Nephron (organoid): ENCODE results near the gene ZNF717.
A peak's percentile ranks its signal among the peaks of the same experiment; 100 is the strongest.
"Not testable (repeated sequence)": the region's sequence is repeated elsewhere in the genome, so short reads cannot be mapped to it uniquely, and the experiment has no call there.

ENCODE experiments used
- H3K27ac Mint-ChIP-seq, 3 experiments: 2 replicates each; pipeline ENCODE4 v1.8.0; 2020; ENCODE audit warnings: mixed read lengths in 3 of 3, mild to moderate bottlenecking in 2 of 3, moderate library complexity in 1 of 3
- H3K27me3 Mint-ChIP-seq: 2 replicates; pipeline ENCODE4 v1.8.0; 2021; ENCODE audit warnings: low read depth, mild to moderate bottlenecking, moderate library complexity, mixed read lengths
- H3K36me3 Mint-ChIP-seq: 2 replicates; pipeline ENCODE4 v1.8.0; 2020; ENCODE audit warnings: low read depth, mixed read lengths
- H3K4me1 Mint-ChIP-seq: 2 replicates; pipeline ENCODE4 v1.8.0; 2020; ENCODE audit warnings: mixed read lengths
- H3K4me3 Mint-ChIP-seq, 3 experiments: 2 replicates each; pipeline ENCODE4 v1.8.0; 2020; ENCODE audit warnings: mild to moderate bottlenecking in 3 of 3, mixed read lengths in 3 of 3, moderate library complexity in 2 of 3
- H3K9me3 Mint-ChIP-seq: 2 replicates; pipeline ENCODE4 v1.8.0; 2020; ENCODE audit warnings: mixed read lengths
- TF ChIP-seq, protein P1 (sequence below), 3 experiments: fragments of 200-600 bp; sonication (generic); IDR thresholded peaks; one replicate each; pipeline ENCODE4 v1.5.0; 2021; ENCODE audit warnings: antibody characterized with exemption in 3 of 3; ENCODE audit not compliant: unreplicated experiment in 3 of 3

The ZNF717 gene

DNA sequence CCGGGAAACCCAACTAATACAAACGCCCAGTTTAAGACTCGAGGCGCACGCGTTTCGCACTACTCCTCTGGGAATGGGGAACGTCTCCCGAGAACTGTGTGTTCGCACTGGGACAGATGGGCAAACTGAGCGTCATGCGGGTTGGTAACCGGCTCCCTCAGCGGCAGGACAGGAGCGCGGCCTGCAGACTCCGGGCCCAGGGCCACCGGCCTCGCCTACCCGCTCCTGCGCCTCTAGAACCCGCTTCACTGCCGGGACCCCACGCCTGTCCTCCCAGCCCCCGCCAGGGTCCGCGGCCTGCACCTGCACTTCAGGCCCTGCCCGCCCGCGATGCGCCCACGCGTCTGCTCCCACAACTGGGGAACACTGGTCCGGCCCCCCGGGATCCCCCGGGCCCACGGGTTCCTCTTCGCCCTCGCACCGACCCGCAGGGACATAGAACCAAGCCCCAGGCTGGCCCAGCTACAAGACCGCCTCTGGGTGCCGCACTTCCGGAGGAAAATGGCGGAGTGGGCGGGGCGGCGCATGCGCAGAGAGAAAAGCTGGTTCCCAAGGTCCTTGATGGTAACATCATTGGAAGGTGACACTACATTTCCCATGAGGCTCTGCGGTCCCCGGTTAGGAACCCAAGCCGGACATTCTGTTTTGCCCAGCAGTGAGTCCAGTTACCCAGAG is at the start of gene ZNF717:
Gene ZNF717, minus strand, starts transcription at position 469 of the 675 bp plus-strand sequence. CDS start 2,187 bp downstream, outside the sequence.
- Mint-ChIP-seq H3K4me3 (peak within 1 kb of the TSS; percentile 84 to 90 (median 88)), H3K27ac (peak within 1 kb of the TSS in 2 of 3 experiments; percentile 80 to 88), H3K9me3 (peaks cover 48% of the 10 kb centered on the region), H3K36me3 (peaks cover 32% of the 10 kb centered on the region)
- not testable (repeated sequence) for H3K27me3 Mint-ChIP-seq, H3K4me1 Mint-ChIP-seq

DNA sequence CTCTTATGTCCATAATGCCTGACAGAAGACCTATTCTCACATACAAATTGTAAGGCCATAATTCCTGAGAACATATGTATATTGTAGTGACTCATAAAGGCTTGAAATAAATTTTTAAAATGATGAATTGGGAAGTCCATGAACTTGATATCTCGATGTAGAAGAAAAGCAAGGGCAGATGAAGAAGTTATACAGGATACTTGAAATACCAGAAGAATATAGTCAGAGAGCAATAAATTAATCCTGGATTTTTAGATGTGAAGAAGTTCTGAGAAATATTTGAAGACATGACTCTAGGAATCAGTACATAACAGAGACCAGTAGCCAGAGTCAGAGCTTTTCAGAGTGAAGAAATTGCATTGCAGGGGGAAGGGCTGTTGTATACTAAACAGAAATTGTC is 45.7 kb upstream of the ZNF717 start:
- not testable (repeated sequence) for H3K27me3 Mint-ChIP-seq, H3K27ac Mint-ChIP-seq, H3K4me1 Mint-ChIP-seq, H3K4me3 Mint-ChIP-seq, H3K36me3 Mint-ChIP-seq
- peaks cover 14% of the 10 kb centered on the region for H3K9me3 Mint-ChIP-seq

DNA sequence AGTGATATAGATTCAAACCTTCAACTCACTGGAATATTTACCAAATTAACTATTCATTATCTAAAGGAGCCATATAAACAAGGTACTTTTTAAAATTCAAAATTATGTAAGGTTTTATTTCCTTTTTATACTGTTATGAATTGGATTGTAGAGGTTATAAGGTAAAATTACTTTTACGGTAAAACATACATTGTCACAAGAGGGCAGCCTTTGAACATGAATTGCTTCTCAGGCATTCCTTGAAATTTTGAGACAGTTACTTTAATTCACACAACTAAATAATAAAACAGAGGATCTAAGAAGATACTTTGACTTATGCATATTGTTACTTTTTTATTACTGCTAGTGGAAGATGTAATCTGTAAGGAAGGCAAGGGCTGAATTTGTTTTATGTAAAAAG is 32.7 kb upstream of the ZNF717 start:
- H3K9me3 Mint-ChIP-seq, H3K4me3 Mint-ChIP-seq, H3K36me3 Mint-ChIP-seq, H3K27ac Mint-ChIP-seq, H3K27me3 Mint-ChIP-seq: not testable (repeated sequence)
- H3K4me1 Mint-ChIP-seq: peaks cover 12% of the 10 kb centered on the region
- TF ChIP-seq, protein P1, sequence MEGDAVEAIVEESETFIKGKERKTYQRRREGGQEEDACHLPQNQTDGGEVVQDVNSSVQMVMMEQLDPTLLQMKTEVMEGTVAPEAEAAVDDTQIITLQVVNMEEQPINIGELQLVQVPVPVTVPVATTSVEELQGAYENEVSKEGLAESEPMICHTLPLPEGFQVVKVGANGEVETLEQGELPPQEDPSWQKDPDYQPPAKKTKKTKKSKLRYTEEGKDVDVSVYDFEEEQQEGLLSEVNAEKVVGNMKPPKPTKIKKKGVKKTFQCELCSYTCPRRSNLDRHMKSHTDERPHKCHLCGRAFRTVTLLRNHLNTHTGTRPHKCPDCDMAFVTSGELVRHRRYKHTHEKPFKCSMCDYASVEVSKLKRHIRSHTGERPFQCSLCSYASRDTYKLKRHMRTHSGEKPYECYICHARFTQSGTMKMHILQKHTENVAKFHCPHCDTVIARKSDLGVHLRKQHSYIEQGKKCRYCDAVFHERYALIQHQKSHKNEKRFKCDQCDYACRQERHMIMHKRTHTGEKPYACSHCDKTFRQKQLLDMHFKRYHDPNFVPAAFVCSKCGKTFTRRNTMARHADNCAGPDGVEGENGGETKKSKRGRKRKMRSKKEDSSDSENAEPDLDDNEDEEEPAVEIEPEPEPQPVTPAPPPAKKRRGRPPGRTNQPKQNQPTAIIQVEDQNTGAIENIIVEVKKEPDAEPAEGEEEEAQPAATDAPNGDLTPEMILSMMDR (IDR thresholded peaks at IDR 0.05; ENCODE audit: unreplicated experiment in 3 of 3): peak; percentile 45 to 52 (median 50)

DNA sequence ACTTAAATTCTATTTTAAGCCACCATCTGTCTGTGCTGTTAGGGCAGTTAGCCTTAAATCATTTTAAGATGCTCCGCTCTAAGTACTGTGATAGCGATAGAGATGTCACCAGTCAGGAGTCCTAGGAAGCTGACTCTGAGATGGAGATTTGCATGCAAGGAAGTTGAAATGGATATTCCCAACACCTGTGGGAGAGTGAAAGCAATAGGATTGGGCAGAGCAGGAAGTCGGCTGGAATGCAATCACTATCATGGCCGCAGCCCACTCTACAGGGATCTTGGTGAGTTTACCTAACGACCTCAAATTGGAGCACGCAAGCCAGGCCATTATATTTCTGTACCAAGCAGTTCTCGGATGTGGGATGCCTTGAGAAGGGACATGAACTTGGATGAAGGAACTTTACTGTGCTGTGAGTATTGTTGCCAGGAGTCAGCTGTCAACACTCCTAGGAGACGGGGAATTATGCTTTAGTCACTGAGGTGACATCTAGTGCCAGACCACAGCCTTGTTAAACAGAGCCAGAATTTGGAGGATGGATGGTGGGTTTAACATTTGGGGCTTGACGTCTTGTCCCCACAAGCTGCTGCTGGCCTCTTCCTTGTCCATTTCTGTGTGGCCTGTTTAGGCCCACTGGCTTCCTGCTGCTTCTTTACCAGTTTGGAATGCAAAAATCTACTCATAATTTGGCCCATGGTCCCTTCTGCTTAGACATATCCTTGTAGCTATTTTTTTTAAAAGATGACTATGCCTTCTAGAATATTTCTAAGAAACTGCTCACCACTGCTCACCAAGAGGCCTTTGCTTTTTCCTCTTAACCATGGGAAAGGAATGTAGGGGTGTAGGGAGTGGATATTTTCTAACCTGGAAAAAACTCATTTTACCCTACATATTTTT is 31.2 kb upstream of the ZNF717 start:
- not testable (repeated sequence) for H3K36me3 Mint-ChIP-seq, H3K27ac Mint-ChIP-seq, H3K9me3 Mint-ChIP-seq, H3K4me3 Mint-ChIP-seq, H3K27me3 Mint-ChIP-seq
- peaks cover 12% of the 10 kb centered on the region for H3K4me1 Mint-ChIP-seq

DNA sequence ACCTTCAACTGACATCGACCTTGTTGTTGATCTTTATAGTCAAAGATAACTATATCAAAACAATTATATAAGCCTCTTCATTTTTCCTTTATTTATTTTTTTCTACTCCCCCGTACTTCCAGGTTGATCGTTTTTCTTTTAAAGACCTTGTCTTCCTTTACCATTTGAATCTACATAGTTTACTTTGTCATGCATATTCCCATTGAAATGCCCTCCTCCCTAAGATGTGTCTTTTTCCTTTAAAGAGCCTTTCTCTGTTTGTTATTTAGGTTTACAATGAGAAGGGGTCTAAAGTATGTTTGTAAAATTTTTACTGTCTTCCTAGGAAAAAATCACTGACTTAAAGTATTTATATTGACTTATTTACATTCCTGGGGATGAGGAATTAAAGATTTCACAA is 29.4 kb upstream of the ZNF717 start:
- H3K27me3 Mint-ChIP-seq: peaks cover 8% of the 10 kb centered on the region
- TF ChIP-seq, protein P1 (IDR thresholded peaks at IDR 0.05; ENCODE audit: unreplicated experiment in 3 of 3): no peak
- H3K27ac Mint-ChIP-seq: no peak overlapping the region
- H3K4me1 Mint-ChIP-seq: peaks cover 12% of the 10 kb centered on the region
- no peaks in the 10 kb centered on the region for H3K9me3 Mint-ChIP-seq
- no peaks in the 10 kb centered on the region for H3K36me3 Mint-ChIP-seq
- H3K4me3 Mint-ChIP-seq: no peak overlapping the region

DNA sequence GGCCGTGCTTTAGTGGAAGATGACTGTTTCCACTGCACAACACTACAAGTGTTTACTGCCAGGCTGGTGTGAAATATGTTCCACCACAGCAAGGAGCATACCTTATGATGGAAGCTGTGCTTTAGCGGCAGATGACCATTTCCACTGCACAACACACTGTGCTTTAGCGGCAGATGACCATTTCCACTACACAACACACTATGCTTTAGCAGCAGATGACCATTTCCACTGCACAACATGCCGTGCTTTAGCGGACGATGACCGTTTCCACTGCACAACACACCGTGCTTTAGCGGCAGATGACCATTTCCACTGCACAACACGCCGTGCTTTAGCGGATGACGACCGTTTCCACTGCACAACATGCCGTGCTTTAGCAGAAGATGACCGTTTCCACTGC is 2.8 kb downstream of the ZNF717 start:
- Mint-ChIP-seq H3K4me3 (no peak overlapping the region), H3K27me3 (no peaks in the 10 kb centered on the region), H3K9me3 (peaks cover 55% of the 10 kb centered on the region), H3K27ac (no peak overlapping the region), H3K36me3 (peaks cover 59% of the 10 kb centered on the region), H3K4me1 (no peaks in the 10 kb centered on the region)
- TF ChIP-seq, protein P1 (IDR thresholded peaks at IDR 0.05; ENCODE audit: unreplicated experiment in 3 of 3): no peak

DNA sequence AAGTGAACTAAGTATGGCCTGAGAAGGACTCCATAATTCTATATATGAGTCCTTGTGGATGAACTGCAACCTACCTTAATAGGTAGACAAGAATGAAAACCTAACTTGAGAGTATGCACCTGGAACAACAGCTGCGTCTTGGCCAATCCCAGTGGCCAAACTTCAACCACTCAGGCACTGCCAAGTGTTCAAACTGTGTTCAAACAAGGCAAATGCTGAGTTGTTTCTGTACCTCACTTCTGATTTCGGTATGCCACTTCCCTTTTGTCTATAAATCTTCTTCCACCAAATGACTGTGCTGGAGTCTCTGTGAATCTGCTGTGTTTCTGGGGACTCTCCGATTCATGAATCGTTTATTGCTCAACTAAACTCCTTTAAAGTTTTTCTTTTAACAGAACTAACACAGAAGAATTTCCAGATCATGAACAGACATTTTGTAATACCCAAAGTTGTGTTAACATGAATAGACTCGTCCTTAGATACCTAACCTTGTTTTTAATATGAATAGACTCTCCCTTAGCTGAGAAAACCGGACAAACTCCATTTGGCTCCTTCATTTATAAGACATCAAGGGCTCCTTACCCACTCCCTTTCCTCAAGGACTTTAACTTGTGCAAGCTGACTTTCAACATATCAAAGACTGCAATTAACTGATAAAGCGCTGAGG is 4.1 kb downstream of the ZNF717 start:
- Mint-ChIP-seq H3K4me3 (no peak overlapping the region), H3K27me3 (peaks cover 4% of the 10 kb centered on the region), H3K4me1 (no peaks in the 10 kb centered on the region), H3K36me3 (peaks cover 72% of the 10 kb centered on the region), H3K27ac (no peak overlapping the region), H3K9me3 (peaks cover 60% of the 10 kb centered on the region)
- TF ChIP-seq, protein P1 (IDR thresholded peaks at IDR 0.05; ENCODE audit: unreplicated experiment in 3 of 3): no peak

DNA sequence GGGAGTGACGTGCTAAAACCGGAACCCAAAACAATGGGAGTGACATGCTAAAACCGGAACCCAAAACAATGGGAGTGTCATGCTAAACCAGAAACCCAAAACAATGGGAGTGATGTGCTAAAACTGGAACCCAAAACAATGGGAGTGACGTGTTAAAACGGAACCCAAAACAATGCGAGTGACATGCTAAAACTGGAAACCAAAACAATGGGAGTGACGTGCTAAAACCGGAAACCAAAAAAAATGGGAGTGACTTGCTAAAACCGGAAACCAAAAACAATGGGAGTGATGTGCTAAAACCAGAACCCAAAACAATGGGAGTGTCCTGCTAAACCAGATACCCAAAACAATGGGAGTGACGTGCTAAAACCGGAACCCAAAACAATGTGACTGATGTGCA is 7.6 kb downstream of the ZNF717 start:
- Mint-ChIP-seq H3K36me3 (peaks cover 65% of the 10 kb centered on the region), H3K9me3 (peaks cover 47% of the 10 kb centered on the region)
- H3K4me3 Mint-ChIP-seq, H3K27me3 Mint-ChIP-seq, H3K27ac Mint-ChIP-seq, H3K4me1 Mint-ChIP-seq: not testable (repeated sequence)

DNA sequence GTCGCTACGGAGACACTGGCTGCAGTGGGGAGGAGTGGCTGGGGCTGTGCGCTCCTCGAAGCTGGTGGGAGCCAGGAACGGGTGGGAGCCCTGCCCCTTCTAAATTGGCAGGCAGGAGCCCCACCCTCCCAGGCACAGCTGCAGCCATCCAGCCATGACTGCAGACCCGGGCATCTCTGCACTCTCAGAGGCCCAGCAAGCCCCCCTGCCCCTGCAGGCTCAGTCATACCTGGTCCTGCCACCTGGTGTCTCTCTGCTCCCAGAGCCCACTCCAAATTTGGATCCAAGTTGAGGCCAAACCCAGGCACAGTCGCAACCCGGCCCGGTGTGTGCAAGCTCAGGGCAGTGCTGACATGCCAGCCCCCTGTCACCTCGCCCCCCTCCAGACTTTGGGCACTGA is 13.7 kb downstream of the ZNF717 start:
- not testable (repeated sequence) for H3K27me3 Mint-ChIP-seq, H3K4me1 Mint-ChIP-seq, H3K27ac Mint-ChIP-seq, H3K4me3 Mint-ChIP-seq
- Mint-ChIP-seq H3K36me3 (peaks cover 64% of the 10 kb centered on the region), H3K9me3 (peaks cover 38% of the 10 kb centered on the region)
